WERI-Rb-1 (cell line): Measurements from ENCODE around the gene DHX15.

Source experiments
- DNase-seq: peaks from one replicate; pipeline ENCODE4 v3.0.0-alpha.2; 2020
- H3K27ac ChIP-seq: fragments of 250-450 bp; sonication (Bioruptor Pico); 2 replicates; pipeline ENCODE4 v1.5.1; 2020; ENCODE audit warnings: mild to moderate bottlenecking, moderate library complexity
- H3K27me3 ChIP-seq: fragments of 250-450 bp; sonication (Bioruptor Pico); 2 replicates; pipeline ENCODE4 v1.5.1; 2021; ENCODE audit warnings: mild to moderate bottlenecking, low read depth, moderate library complexity; ENCODE audit not compliant: insufficient read depth, severe bottlenecking
- H3K36me3 ChIP-seq: fragments of 250-450 bp; sonication (Bioruptor Pico); 2 replicates; pipeline ENCODE4 v1.5.1; 2020; ENCODE audit warnings: mild to moderate bottlenecking, moderate library complexity
- H3K4me3 ChIP-seq: 2 replicates; pipeline ENCODE4 v1.5.1; 2011; ENCODE audit warnings: low read depth, mild to moderate bottlenecking, control low read depth, low read length
- H3K9me3 ChIP-seq: fragments of 250-450 bp; sonication (Bioruptor Pico); 2 replicates; pipeline ENCODE4 v1.5.1; 2021; ENCODE audit warnings: mild to moderate bottlenecking, moderate library complexity; ENCODE audit not compliant: severe bottlenecking
- TF ChIP-seq, protein P1 (sequence below): IDR thresholded peaks from 2 replicates; pipeline ENCODE4 v1.5.1; 2011; ENCODE audit warnings: low read depth, mild to moderate bottlenecking, control low read depth, inconsistent platforms, low read length

DHX15 gene

DNA sequence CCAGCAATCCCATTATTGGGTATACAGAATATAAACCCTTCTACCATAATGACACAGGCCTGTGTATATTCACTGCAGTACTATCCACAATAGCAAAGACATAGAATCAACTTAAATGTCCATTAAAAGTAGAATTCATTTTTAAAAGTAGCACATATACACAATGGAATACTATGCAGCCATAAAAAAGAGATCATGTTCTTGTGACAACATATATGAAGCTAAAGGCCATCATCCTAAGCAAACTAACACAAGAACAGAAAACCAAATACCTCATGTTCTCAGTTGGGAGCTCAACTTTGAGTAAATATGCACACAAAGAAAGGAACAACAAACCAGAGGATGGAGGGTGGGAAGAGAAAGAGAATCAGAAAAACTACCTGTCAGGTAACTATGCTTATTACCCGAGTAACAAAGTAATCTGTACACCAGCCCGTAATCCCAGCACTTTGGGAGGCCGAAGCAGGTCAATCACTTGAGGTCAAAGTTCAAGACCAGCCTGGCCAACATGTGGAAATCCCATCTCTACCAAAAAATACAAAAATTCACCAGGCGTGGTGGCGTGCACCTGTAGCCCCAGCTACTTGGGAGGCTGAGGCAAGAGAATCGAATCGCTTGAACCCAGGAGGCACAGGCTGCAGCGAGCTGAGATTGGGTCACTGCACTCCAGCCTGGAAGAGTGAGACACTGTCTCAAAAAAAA lies 22.8 kb downstream of the DHX15 start:
- DNase-seq: no peak
- TF ChIP-seq, protein P1, sequence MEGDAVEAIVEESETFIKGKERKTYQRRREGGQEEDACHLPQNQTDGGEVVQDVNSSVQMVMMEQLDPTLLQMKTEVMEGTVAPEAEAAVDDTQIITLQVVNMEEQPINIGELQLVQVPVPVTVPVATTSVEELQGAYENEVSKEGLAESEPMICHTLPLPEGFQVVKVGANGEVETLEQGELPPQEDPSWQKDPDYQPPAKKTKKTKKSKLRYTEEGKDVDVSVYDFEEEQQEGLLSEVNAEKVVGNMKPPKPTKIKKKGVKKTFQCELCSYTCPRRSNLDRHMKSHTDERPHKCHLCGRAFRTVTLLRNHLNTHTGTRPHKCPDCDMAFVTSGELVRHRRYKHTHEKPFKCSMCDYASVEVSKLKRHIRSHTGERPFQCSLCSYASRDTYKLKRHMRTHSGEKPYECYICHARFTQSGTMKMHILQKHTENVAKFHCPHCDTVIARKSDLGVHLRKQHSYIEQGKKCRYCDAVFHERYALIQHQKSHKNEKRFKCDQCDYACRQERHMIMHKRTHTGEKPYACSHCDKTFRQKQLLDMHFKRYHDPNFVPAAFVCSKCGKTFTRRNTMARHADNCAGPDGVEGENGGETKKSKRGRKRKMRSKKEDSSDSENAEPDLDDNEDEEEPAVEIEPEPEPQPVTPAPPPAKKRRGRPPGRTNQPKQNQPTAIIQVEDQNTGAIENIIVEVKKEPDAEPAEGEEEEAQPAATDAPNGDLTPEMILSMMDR: no peak
- Histone ChIP-seq H3K36me3 (peaks cover 54% of the 10 kb centered on the region), H3K27ac (no peak overlapping the region), H3K4me3 (no peak overlapping the region), H3K27me3 (no peaks in the 10 kb centered on the region), H3K9me3 (no peaks in the 10 kb centered on the region)

DNA sequence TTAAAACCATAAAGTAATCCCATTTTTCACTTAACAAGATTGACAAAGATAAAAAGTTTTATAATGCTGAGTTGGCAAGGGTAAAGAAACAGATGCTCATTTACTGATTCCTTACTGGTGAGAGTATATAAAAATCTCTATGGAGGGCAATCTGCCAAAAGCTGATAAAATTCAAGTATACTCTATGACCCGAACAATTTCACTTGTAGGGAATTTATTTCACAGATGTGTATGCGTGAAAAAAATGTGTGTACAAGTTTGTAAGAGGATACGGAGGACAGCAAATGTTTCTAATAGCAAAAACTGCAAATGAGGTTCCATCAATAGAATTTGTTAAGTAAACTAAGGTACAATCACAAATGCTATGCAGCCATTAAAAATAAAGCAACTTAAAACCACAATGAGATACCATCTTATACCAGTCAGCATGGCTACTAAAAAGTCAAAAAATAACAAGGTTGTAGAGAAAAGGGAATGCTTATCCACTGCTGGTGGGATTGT lies 23.4 kb downstream of the DHX15 start:
- TF ChIP-seq, protein P1: no peak
- no peak for DNase-seq
- Histone ChIP-seq H3K36me3 (peaks cover 53% of the 10 kb centered on the region), H3K4me3 (no peak overlapping the region), H3K27me3 (no peaks in the 10 kb centered on the region), H3K9me3 (no peaks in the 10 kb centered on the region), H3K27ac (no peak overlapping the region)

DNA sequence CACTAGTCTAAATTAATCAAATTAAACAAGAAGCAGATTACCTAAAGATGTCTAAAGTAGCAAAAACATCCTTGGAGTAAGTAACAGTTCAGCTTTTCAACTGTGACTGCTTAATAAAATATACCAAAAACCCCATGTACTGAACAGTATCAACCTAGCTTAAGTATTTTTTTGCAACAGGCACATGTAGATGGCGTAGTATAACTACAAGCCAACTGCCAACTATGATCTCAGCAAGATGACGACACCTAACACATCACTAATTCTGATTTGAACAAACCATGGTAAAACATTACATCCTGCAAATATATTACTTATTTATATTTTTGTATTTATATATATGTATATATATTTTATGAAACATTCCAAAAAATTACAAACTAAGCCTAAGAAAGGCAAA lies 24.5 kb downstream of the DHX15 start:
- TF ChIP-seq, protein P1: no peak
- Histone ChIP-seq H3K36me3 (peaks cover 50% of the 10 kb centered on the region), H3K4me3 (no peak overlapping the region), H3K27me3 (no peaks in the 10 kb centered on the region), H3K9me3 (no peaks in the 10 kb centered on the region), H3K27ac (no peak overlapping the region)
- DNase-seq: no peak

DNA sequence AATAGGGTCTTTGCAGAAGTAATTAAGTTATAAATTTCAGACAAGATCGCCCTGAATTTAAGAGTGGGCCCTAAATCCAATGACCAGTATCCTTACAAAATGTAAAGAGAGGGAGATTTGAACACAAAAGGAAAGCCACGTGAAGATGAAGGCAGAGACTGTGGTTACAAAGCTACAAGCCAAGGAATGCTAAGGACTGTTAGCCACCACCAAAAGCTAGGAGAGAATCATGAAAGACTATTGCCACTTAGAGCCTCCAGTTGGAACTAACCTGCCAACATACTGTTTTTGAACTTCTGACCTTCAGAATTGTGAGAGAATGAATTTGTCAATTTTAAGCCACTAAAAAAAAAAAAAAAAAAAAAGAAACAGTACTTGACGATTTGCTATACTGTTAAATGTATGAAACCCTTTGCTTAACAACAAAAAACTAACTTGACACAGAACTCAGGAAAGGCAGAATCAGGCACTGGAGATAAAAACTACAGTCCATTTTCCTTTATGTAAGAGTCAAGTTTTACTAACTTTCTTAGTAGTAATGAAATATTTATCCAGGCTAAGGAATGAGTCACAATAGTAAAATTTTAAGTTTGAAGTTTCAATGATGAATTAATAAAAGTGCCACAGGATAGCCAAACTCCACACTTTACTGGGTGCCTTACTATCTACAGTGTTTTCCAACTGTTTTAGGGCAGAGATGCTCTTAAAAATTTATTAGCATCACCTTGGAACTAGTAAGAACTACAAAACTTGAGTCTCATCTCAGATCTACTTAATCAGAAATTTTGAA lies 25.1 kb downstream of the DHX15 start:
- Histone ChIP-seq H3K27me3 (no peaks in the 10 kb centered on the region), H3K4me3 (no peak overlapping the region), H3K27ac (no peak overlapping the region), H3K9me3 (no peaks in the 10 kb centered on the region), H3K36me3 (peaks cover 57% of the 10 kb centered on the region)
- DNase-seq: no peak
- TF ChIP-seq, protein P1: no peak

DNA sequence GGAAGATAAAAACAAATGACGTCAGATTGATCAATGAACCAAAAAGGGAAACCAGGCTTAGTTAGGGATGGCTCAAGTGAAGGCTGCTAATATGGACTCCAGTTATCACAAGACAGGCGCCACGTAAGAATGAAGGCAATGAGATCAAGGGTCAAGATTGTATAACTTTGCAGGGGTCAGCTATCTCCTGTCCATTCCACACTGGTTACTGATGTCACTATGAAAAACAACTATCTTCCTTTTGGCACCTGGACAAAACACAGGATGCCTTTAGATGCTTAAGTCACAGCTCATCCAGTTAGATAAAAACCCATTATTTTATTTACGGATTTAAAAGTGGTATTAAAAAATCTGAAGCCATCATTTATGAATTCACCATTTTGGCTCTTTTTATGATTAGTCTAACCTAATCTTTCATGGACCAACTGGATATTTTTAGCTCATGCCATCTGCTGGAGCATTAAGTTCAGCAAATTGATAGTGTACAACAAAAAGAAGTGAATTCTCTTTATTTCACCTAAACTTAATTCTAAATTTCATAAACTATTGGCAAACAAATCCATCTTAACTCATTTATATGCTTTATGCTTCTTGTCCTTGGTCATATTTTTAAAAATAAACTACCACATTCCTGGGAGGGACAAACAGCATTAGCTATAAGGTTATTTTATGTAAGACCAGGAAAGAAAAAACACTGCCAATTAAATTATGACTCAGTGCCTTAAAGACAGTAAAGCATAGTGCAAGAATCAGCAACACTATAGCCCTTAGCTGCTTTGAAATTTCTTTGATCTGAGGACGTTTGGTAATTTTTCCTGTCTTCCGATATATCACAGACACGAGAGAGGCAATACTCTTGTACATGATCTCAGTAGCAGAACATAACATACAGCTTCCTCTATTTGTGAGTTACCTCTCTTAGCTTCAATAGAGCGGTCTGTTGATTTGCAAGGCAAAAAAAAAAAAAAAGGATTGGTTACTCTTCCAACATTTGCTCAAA lies 27.0 kb downstream of the DHX15 start:
- Histone ChIP-seq H3K36me3 (peaks cover 62% of the 10 kb centered on the region), H3K4me3 (no peak overlapping the region), H3K9me3 (no peaks in the 10 kb centered on the region), H3K27ac (no peak overlapping the region), H3K27me3 (no peaks in the 10 kb centered on the region)
- no peak for DNase-seq
- TF ChIP-seq, protein P1: no peak
